ENCODE measurements around the gene FAM174C. TPM values are rescaled to one million over a fixed set of nuclear protein-coding genes. Genes with fewer than 3 reads are reported as not detected.

FAM174C gene
- total and polyA plus RNA-seq, 2 of the 8 experiments (the other 6 are each of a cell fraction or from before 2014, with no cell fraction given): 44.5 to 125 TPM

- TF ChIP-seq ZNF274 (IDR thresholded peaks at IDR 0.05; ENCODE audit: borderline replicate concordance, extremely low read depth, low read length) (no peak), KDM1A (IDR thresholded peaks at IDR 0.05; ENCODE audit: borderline replicate concordance, low read length) (no peak), SUZ12 (IDR thresholded peaks at IDR 0.05; ENCODE audit: low read length) (no peak)
Measured at GRCh38 chr19:1226227-1226518, 49.2 kb upstream of the FAM174C start (continued).

Data from H1 (cell line).